ENCODE data around the gene MAGEC1.

Gene MAGEC1

GRCh38 chrX:141935645-141936044, 32.0 kb downstream of the MAGEC1 start:
- H3K14ac ChIP-seq (ENCODE audit: low read length), result no peak overlapping the region
- no peaks in the 10 kb centered on the region for H3K27me3 ChIP-seq (ENCODE audit: insufficient read depth, low read length)
- H3K9me3 ChIP-seq (ENCODE audit: insufficient read depth, low read depth, low read length), result no peaks in the 10 kb centered on the region

GRCh38 chrX:141936080-141936479, 32.4 kb downstream of the MAGEC1 start:
- H3K27ac ChIP-seq (ENCODE audit: low read depth, low read length), result no peak overlapping the region
- H4K12ac ChIP-seq (ENCODE audit: low read depth, low read length), result no peak overlapping the region
- H4K91ac ChIP-seq (ENCODE audit: low read depth, low read length), result no peak overlapping the region
- no peaks in the 10 kb centered on the region for H3K4me1 ChIP-seq (ENCODE audit: control insufficient read depth in 1 of 2, insufficient read depth in 2 of 2, low read length in 2 of 2)
- no peak overlapping the region for H3K18ac ChIP-seq (ENCODE audit: low read length)
- H3K79me2 ChIP-seq (ENCODE audit: control insufficient read depth, insufficient read depth, low read length, poor library complexity), result no peaks in the 10 kb centered on the region
- H3K4me2 ChIP-seq (ENCODE audit: low read length), result no peak overlapping the region
- no peaks in the 10 kb centered on the region for H3K9me3 ChIP-seq (ENCODE audit: insufficient read depth, low read depth, low read length)
- no peak overlapping the region for H3K4ac ChIP-seq (ENCODE audit: low read depth, low read length)
- H3K4me3 ChIP-seq (ENCODE audit: low read depth, low read length), result no peak overlapping the region
- no peaks in the 10 kb centered on the region for H3K79me1 ChIP-seq (ENCODE audit: low read length)
- no peak overlapping the region for H4K8ac ChIP-seq (ENCODE audit: low read depth, low read length)
- no peak overlapping the region for H3K14ac ChIP-seq (ENCODE audit: low read length)
- no peaks in the 10 kb centered on the region for H3K36me3 ChIP-seq (ENCODE audit: control insufficient read depth in 1 of 2, insufficient read depth in 2 of 2, low read length in 2 of 2)
- no peak overlapping the region for H2AFZ ChIP-seq (ENCODE audit: insufficient read depth, low read length, poor library complexity)
- H2BK12ac ChIP-seq (ENCODE audit: low read length), result no peak overlapping the region
- H3K9ac ChIP-seq (ENCODE audit: low read length), result no peak overlapping the region
- H3K23ac ChIP-seq (ENCODE audit: low read length), result no peak overlapping the region
- no peak overlapping the region for H2AK5ac ChIP-seq (ENCODE audit: low read length)
- no peak for DNase-seq
- no CpG with 5 or more reads among the region's 1 CpG for WGBS (ENCODE audit: extremely low coverage, insufficient coverage, insufficient read length)
- H3K27me3 ChIP-seq (ENCODE audit: insufficient read depth, low read length), result no peaks in the 10 kb centered on the region
- H2BK5ac ChIP-seq (ENCODE audit: low read depth, low read length, poor library complexity), result no peak overlapping the region
- no peak overlapping the region for H2BK120ac ChIP-seq (ENCODE audit: insufficient read depth, low read length, poor library complexity)

More at GRCh38 chrX:141935645-141936044, 32.0 kb downstream of the MAGEC1 start:
- WGBS (ENCODE audit: extremely low coverage, insufficient coverage, insufficient read length), result no CpG with 5 or more reads among the region's 2 CpGs
- Histone ChIP-seq H2AK5ac (ENCODE audit: low read length) (no peak overlapping the region), H4K91ac (ENCODE audit: low read depth, low read length) (no peak overlapping the region), H3K79me1 (ENCODE audit: low read length) (no peaks in the 10 kb centered on the region), H3K18ac (ENCODE audit: low read length) (no peak overlapping the region), H2BK120ac (ENCODE audit: insufficient read depth, low read length, poor library complexity) (no peak overlapping the region), H3K9ac (ENCODE audit: low read length) (no peak overlapping the region), H3K4me2 (ENCODE audit: low read length) (no peak overlapping the region), H3K4ac (ENCODE audit: low read depth, low read length) (no peak overlapping the region), H3K23ac (ENCODE audit: low read length) (no peak overlapping the region), H2BK12ac (ENCODE audit: low read length) (no peak overlapping the region), H3K4me3 (ENCODE audit: low read depth, low read length) (no peak overlapping the region), H4K12ac (ENCODE audit: low read depth, low read length) (no peak overlapping the region), H3K79me2 (ENCODE audit: control insufficient read depth, insufficient read depth, low read length, poor library complexity) (no peaks in the 10 kb centered on the region), H4K8ac (ENCODE audit: low read depth, low read length) (no peak overlapping the region), H3K4me1 (ENCODE audit: control insufficient read depth in 1 of 2, insufficient read depth in 2 of 2, low read length in 2 of 2) (no peaks in the 10 kb centered on the region), H2BK5ac (ENCODE audit: low read depth, low read length, poor library complexity) (no peak overlapping the region), H3K36me3 (ENCODE audit: control insufficient read depth in 1 of 2, insufficient read depth in 2 of 2, low read length in 2 of 2) (no peaks in the 10 kb centered on the region), H3K27ac (ENCODE audit: low read depth, low read length) (no peak overlapping the region), H2AFZ (ENCODE audit: insufficient read depth, low read length, poor library complexity) (no peak overlapping the region)
- DNase-seq, result no peak

- H4K8ac ChIP-seq (ENCODE audit: low read depth, low read length), result no peak overlapping the region
- H3K14ac ChIP-seq (ENCODE audit: low read length), result no peak overlapping the region
- WGBS (ENCODE audit: extremely low coverage, insufficient coverage, insufficient read length), result no CpG with 5 or more reads among the region's 2 CpGs
- no peaks in the 10 kb centered on the region for H3K4me1 ChIP-seq (ENCODE audit: control insufficient read depth in 1 of 2, insufficient read depth in 2 of 2, low read length in 2 of 2)
- H3K9me3 ChIP-seq (ENCODE audit: insufficient read depth, low read depth, low read length), result no peaks in the 10 kb centered on the region
- no peaks in the 10 kb centered on the region for H3K36me3 ChIP-seq (ENCODE audit: control insufficient read depth in 1 of 2, insufficient read depth in 2 of 2, low read length in 2 of 2)
- H3K79me1 ChIP-seq (ENCODE audit: low read length), result no peaks in the 10 kb centered on the region
- no peak overlapping the region for H3K4ac ChIP-seq (ENCODE audit: low read depth, low read length)
- no peak overlapping the region for H3K4me3 ChIP-seq (ENCODE audit: low read depth, low read length)
- no peak overlapping the region for H2AFZ ChIP-seq (ENCODE audit: insufficient read depth, low read length, poor library complexity)
- no peak overlapping the region for H2BK12ac ChIP-seq (ENCODE audit: low read length)
- no peak overlapping the region for H3K18ac ChIP-seq (ENCODE audit: low read length)
- no peak overlapping the region for H3K4me2 ChIP-seq (ENCODE audit: low read length)
- no peaks in the 10 kb centered on the region for H3K27me3 ChIP-seq (ENCODE audit: insufficient read depth, low read length)
- no peak overlapping the region for H3K27ac ChIP-seq (ENCODE audit: low read depth, low read length)
- H3K79me2 ChIP-seq (ENCODE audit: control insufficient read depth, insufficient read depth, low read length, poor library complexity), result no peaks in the 10 kb centered on the region
- DNase-seq, result no peak
- no peak overlapping the region for H3K23ac ChIP-seq (ENCODE audit: low read length)
- H2BK120ac ChIP-seq (ENCODE audit: insufficient read depth, low read length, poor library complexity), result no peak overlapping the region
- H3K9ac ChIP-seq (ENCODE audit: low read length), result no peak overlapping the region
- no peak overlapping the region for H2BK5ac ChIP-seq (ENCODE audit: low read depth, low read length, poor library complexity)
- no peak overlapping the region for H4K91ac ChIP-seq (ENCODE audit: low read depth, low read length)
- no peak overlapping the region for H2AK5ac ChIP-seq (ENCODE audit: low read length)
- H4K12ac ChIP-seq (ENCODE audit: low read depth, low read length), result no peak overlapping the region
These were observed 37.5 kb downstream of the MAGEC1 start for GRCh38 chrX:141941234-141941633.

- H2AK5ac ChIP-seq (ENCODE audit: low read length), result no peak overlapping the region
- H3K79me2 ChIP-seq (ENCODE audit: control insufficient read depth, insufficient read depth, low read length, poor library complexity), result no peaks in the 10 kb centered on the region
- no peak overlapping the region for H3K4me2 ChIP-seq (ENCODE audit: low read length)
- no peaks in the 10 kb centered on the region for H3K36me3 ChIP-seq (ENCODE audit: control insufficient read depth in 1 of 2, insufficient read depth in 2 of 2, low read length in 2 of 2)
- no peak overlapping the region for H2BK12ac ChIP-seq (ENCODE audit: low read length)
- H3K9me3 ChIP-seq (ENCODE audit: insufficient read depth, low read depth, low read length), result no peaks in the 10 kb centered on the region
- H4K8ac ChIP-seq (ENCODE audit: low read depth, low read length), result no peak overlapping the region
- no peak overlapping the region for H3K4me3 ChIP-seq (ENCODE audit: low read depth, low read length)
- H2AFZ ChIP-seq (ENCODE audit: insufficient read depth, low read length, poor library complexity), result no peak overlapping the region
- WGBS (ENCODE audit: extremely low coverage, insufficient coverage, insufficient read length), result no CpG with 5 or more reads among the region's 7 CpGs
- no peak overlapping the region for H2BK5ac ChIP-seq (ENCODE audit: low read depth, low read length, poor library complexity)
- H3K9ac ChIP-seq (ENCODE audit: low read length), result no peak overlapping the region
- H4K12ac ChIP-seq (ENCODE audit: low read depth, low read length), result no peak overlapping the region
- H3K23ac ChIP-seq (ENCODE audit: low read length), result no peak overlapping the region
- peak; percentile 8 to 64 for DNase-seq
- no peak overlapping the region for H3K14ac ChIP-seq (ENCODE audit: low read length)
- H4K91ac ChIP-seq (ENCODE audit: low read depth, low read length), result no peak overlapping the region
- no peaks in the 10 kb centered on the region for H3K4me1 ChIP-seq (ENCODE audit: control insufficient read depth in 1 of 2, insufficient read depth in 2 of 2, low read length in 2 of 2)
- no peak overlapping the region for H3K4ac ChIP-seq (ENCODE audit: low read depth, low read length)
- no peak overlapping the region for H2BK120ac ChIP-seq (ENCODE audit: insufficient read depth, low read length, poor library complexity)
- H3K79me1 ChIP-seq (ENCODE audit: low read length), result no peaks in the 10 kb centered on the region
- no peaks in the 10 kb centered on the region for H3K27me3 ChIP-seq (ENCODE audit: insufficient read depth, low read length)
- no peak overlapping the region for H3K18ac ChIP-seq (ENCODE audit: low read length)
- no peak overlapping the region for H3K27ac ChIP-seq (ENCODE audit: low read depth, low read length)
These were observed 41.7 kb downstream of the MAGEC1 start for GRCh38 chrX:141945426-141945825.

All from trophoblast cell (in vitro differentiated cells and primary cell).